PC-3 (cell line): ENCODE measurements around the gene FAM149A. TPM values are rescaled to one million over a fixed set of nuclear protein-coding genes. Genes with fewer than 3 reads are reported as not detected.

Source experiments
- ATAC-seq: fragments of 200-7000 bp; cut with Tn5 transposase; 2 replicates; pipeline ENCODE4 v1.9.1; 2020; ENCODE audit warnings: mild to moderate bottlenecking, moderate library complexity
- BruUV-seq: library from RNA; stranded (reverse); fragments of 400-500 nt; replicated peaks from 2 replicates; lab custom pipeline; 2021; lab: Mats Ljungman, UMichigan
- CTCF ChIA-PET: fragments of 300-600 bp; sonication (Branson Sonifier 250); formaldehyde crosslinking; loops from one replicate; lab custom pipeline; 2022; ENCODE audit warnings: antibody characterized with exemption; lab: Charles Lee
- POLR2A ChIA-PET: fragments of 300-600 bp; sonication (Branson Sonifier 250); formaldehyde crosslinking; loops from one replicate; lab custom pipeline; 2022; ENCODE audit warnings: antibody characterized with exemption; ENCODE audit not compliant: unreplicated experiment; lab: Charles Lee
- DNase-seq: peaks from one replicate; pipeline ENCODE4 v3.0.0-alpha.2; 2015
- H2AFZ ChIP-seq: fragments of 300-600 bp; sonication (generic); 2 replicates; pipeline ENCODE4 v1.6.0; 2016; ENCODE audit warnings: antibody characterized with exemption, low read length
- H3F3A ChIP-seq: fragments of 300-600 bp; sonication (generic); one replicate; pipeline ENCODE4 v1.6.0; 2017; ENCODE audit warnings: antibody characterized with exemption, low read length, control low read depth, mild to moderate bottlenecking; ENCODE audit not compliant: unreplicated experiment
- H3K27ac ChIP-seq: fragments of 300-600 bp; sonication (generic); 2 replicates; pipeline ENCODE4 v1.5.1; 2016; ENCODE audit warnings: mild to moderate bottlenecking, low read length
- H3K27me3 ChIP-seq: fragments of 300-600 bp; sonication (generic); 2 replicates; pipeline ENCODE4 v1.6.1; 2016; ENCODE audit warnings: low read length, mixed read lengths
- H3K36me3 ChIP-seq: fragments of 300-600 bp; sonication (generic); 2 replicates; pipeline ENCODE4 v1.6.1; 2016; ENCODE audit warnings: low read depth, mixed run types, low read length, mixed read lengths
- H3K4me1 ChIP-seq: fragments of 300-600 bp; sonication (generic); 2 replicates; pipeline ENCODE4 v1.5.1; 2016; ENCODE audit warnings: low read length; ENCODE audit not compliant: insufficient read depth
- H3K4me2 ChIP-seq: fragments of 300-600 bp; sonication (generic); 2 replicates; pipeline ENCODE4 v1.6.0; 2016; ENCODE audit warnings: low read length
- H3K4me3 ChIP-seq: fragments of 300-600 bp; sonication (generic); 2 replicates; pipeline ENCODE4 v1.5.1; 2016; ENCODE audit warnings: mild to moderate bottlenecking, low read length, mixed read lengths
- H3K79me2 ChIP-seq: fragments of 300-600 bp; sonication (generic); 2 replicates; pipeline ENCODE4 v1.6.1; 2017; ENCODE audit warnings: low read length, mixed read lengths
- H3K9ac ChIP-seq: fragments of 300-600 bp; sonication (generic); 2 replicates; pipeline ENCODE4 v1.6.0; 2016; ENCODE audit warnings: mild to moderate bottlenecking, low read length
- H3K9me2 ChIP-seq: fragments of 300-600 bp; sonication (generic); replicated peaks from 2 replicates; pipeline ENCODE4 v1.6.1; 2016; ENCODE audit warnings: mixed run types, low read length, mixed read lengths
- H3K9me3 ChIP-seq: fragments of 300-600 bp; sonication (generic); 2 replicates; pipeline ENCODE4 v1.6.1; 2016; ENCODE audit warnings: low read length, mixed read lengths
- H4K20me1 ChIP-seq: fragments of 300-600 bp; sonication (generic); 2 replicates; pipeline ENCODE4 v1.6.1; 2016; ENCODE audit warnings: low read length, mixed read lengths
- EZH2 ChIP-seq: fragments of 300-600 bp; sonication (generic); IDR thresholded peaks from one replicate; pipeline ENCODE4 v1.6.1; 2017; ENCODE audit warnings: antibody characterized with exemption, mild to moderate bottlenecking, low read length; ENCODE audit not compliant: unreplicated experiment
- EZH2phosphoT487 ChIP-seq: fragments of 300-600 bp; sonication (generic); IDR thresholded peaks from 2 replicates; pipeline ENCODE4 v1.6.1; 2018; ENCODE audit warnings: mild to moderate bottlenecking, antibody characterized with exemption, low read length, borderline replicate concordance
- intact Hi-C: fragments of 100-400 bp; cut with micrococcal nuclease; formaldehyde crosslinking; loops from 2 replicates; pipeline ENCODE4 v1.9.0; 2023
- total RNA-seq: library from RNA; depleted of rRNA; stranded (reverse); fragments of >200 nt; gene quantifications from 2 replicates; pipeline ENCODE4 v1.2.3, GENCODE V29; 2014
- TF ChIP-seq, protein P1 (sequence below): fragments of 300-600 bp; sonication (generic); conservative IDR thresholded peaks from 2 replicates; pipeline ENCODE4 v1.5.1; 2017; ENCODE audit warnings: antibody characterized with exemption, low read depth, mild to moderate bottlenecking, low read length

FAM149A gene
- total RNA-seq, 1 experiment from 2014 or later = 0.22 TPM

- no peak overlapping the region for H3K27ac ChIP-seq
- H3K9me2 ChIP-seq = no peaks in the 10 kb centered on the region
- DNase-seq = no peak
- POLR2A ChIA-PET = no interaction called here
- TF ChIP-seq, protein P1, sequence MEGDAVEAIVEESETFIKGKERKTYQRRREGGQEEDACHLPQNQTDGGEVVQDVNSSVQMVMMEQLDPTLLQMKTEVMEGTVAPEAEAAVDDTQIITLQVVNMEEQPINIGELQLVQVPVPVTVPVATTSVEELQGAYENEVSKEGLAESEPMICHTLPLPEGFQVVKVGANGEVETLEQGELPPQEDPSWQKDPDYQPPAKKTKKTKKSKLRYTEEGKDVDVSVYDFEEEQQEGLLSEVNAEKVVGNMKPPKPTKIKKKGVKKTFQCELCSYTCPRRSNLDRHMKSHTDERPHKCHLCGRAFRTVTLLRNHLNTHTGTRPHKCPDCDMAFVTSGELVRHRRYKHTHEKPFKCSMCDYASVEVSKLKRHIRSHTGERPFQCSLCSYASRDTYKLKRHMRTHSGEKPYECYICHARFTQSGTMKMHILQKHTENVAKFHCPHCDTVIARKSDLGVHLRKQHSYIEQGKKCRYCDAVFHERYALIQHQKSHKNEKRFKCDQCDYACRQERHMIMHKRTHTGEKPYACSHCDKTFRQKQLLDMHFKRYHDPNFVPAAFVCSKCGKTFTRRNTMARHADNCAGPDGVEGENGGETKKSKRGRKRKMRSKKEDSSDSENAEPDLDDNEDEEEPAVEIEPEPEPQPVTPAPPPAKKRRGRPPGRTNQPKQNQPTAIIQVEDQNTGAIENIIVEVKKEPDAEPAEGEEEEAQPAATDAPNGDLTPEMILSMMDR = no peak
- no peak for TF ChIP-seq EZH2phosphoT487
- no peak for TF ChIP-seq EZH2
- no peaks in the 10 kb centered on the region for H3K27me3 ChIP-seq
- no TSS peak for BruUV-seq
- H3K4me3 ChIP-seq = no peak overlapping the region
- H3K4me1 ChIP-seq = no peaks in the 10 kb centered on the region
- H2AFZ ChIP-seq = no peak overlapping the region
- no peak overlapping the region for H3K4me2 ChIP-seq
- no peaks in the 10 kb centered on the region for H3K79me2 ChIP-seq
- no peaks in the 10 kb centered on the region for H3F3A ChIP-seq
- no peak overlapping the region for H3K9ac ChIP-seq
- intact Hi-C loops = no loop called here
- H3K36me3 ChIP-seq = no peaks in the 10 kb centered on the region
- H4K20me1 ChIP-seq = no peaks in the 10 kb centered on the region
- ATAC-seq = no peak
- no peaks in the 10 kb centered on the region for H3K9me3 ChIP-seq
- CTCF ChIA-PET = no interaction called here
These were observed 45.6 kb upstream of the FAM149A start for GRCh38 chr4:186058980-186059316.

- Histone ChIP-seq H3K9ac (no peak overlapping the region), H3K9me3 (no peaks in the 10 kb centered on the region), H3K27me3 (no peaks in the 10 kb centered on the region), H4K20me1 (no peaks in the 10 kb centered on the region), H2AFZ (no peak overlapping the region), H3K36me3 (no peaks in the 10 kb centered on the region), H3K79me2 (no peaks in the 10 kb centered on the region), H3K4me1 (no peaks in the 10 kb centered on the region), H3F3A (no peaks in the 10 kb centered on the region), H3K9me2 (no peaks in the 10 kb centered on the region), H3K4me3 (no peak overlapping the region), H3K27ac (no peak overlapping the region), H3K4me2 (no peak overlapping the region)
- DNase-seq (no peak), ATAC-seq (no peak)
- TF ChIP-seq EZH2phosphoT487 (no peak), EZH2 (no peak)
- TF ChIP-seq, protein P1 = no peak
- intact Hi-C loops = no loop called here
- no TSS peak for BruUV-seq
- ChIA-PET CTCF (no interaction called here), POLR2A (no interaction called here)
These were observed 42.6 kb upstream of the FAM149A start for GRCh38 chr4:186061921-186062320.

- Histone ChIP-seq H3K9me3 (no peaks in the 10 kb centered on the region), H3F3A (no peaks in the 10 kb centered on the region), H2AFZ (peak overlapping the region; percentile 92), H3K27ac (no peak overlapping the region), H3K27me3 (no peaks in the 10 kb centered on the region), H3K4me2 (peak overlapping the region; percentile 88), H3K79me2 (no peaks in the 10 kb centered on the region), H4K20me1 (no peaks in the 10 kb centered on the region), H3K9ac (no peak overlapping the region), H3K9me2 (no peaks in the 10 kb centered on the region), H3K4me1 (peaks cover 8% of the 10 kb centered on the region; the same call in 1 of the 2 replicates), H3K4me3 (peak overlapping the region; percentile 68), H3K36me3 (no peaks in the 10 kb centered on the region)
- TF ChIP-seq, protein P1 = peak; percentile 56
- no peak for TF ChIP-seq EZH2
- ATAC-seq = peak; percentile 84
- intact Hi-C loops = loop anchor here (1.0 kb wide), 1 partner anchor 69 kb away; no protein-coding TSS in a partner anchor
- BruUV-seq = no TSS peak
- POLR2A ChIA-PET = no interaction called here
- CTCF ChIA-PET = interaction anchor here (0.6 to 2.2 kb wide), 2 partner anchors 28 to 70 kb away, joined by 3 to 11 read pairs; no protein-coding TSS in a partner anchor
- DNase-seq = peak; percentile 58
These were observed 36.6 kb upstream of the FAM149A start for GRCh38 chr4:186067757-186068385.
